Naive thymus-derived CD4-positive, alpha-beta T cell (primary cell): ENCODE measurements around the gene NDUFA13. TPM values are rescaled to one million over a fixed set of nuclear protein-coding genes. Genes with fewer than 3 reads are reported as not detected.

Experiments
- ATAC-seq: fragments of 150-1000 bp; cut with Tn5 transposase; 2 replicates; pipeline ENCODE4 v1.10.0; 2021; ENCODE audit warnings: mild to moderate bottlenecking, moderate library complexity
- CTCF ChIA-PET: fragments of 350-600 bp; sonication (Branson Sonifier 250); formaldehyde crosslinking; loops from one replicate; lab custom pipeline; 2021; ENCODE audit warnings: antibody characterized with exemption; lab: Charles Lee
- POLR2A ChIA-PET: fragments of 350-600 bp; sonication (Branson Sonifier 250); formaldehyde crosslinking; loops from one replicate; lab custom pipeline; 2021; ENCODE audit warnings: antibody characterized with exemption, inconsistent platforms; lab: Charles Lee
- DNase-seq, 9 donors: peaks; one replicate each; pipeline versions ENCODE4 v3.0.0 to v3.0.0-alpha.2; 2020 to 2022; ENCODE audit warnings: mixed read lengths in 1 of 9
- H3K27ac ChIP-seq: one replicate; pipeline ENCODE4 v1.7.0; 2013; ENCODE audit warnings: mild to moderate bottlenecking, low read depth, low read length, moderate library complexity
- H3K27me3 ChIP-seq, 2 donors: one replicate each; pipeline ENCODE4 v1.7.0; 2013; ENCODE audit warnings: low read length in 2 of 2, mild to moderate bottlenecking in 2 of 2, moderate library complexity in 2 of 2; ENCODE audit not compliant: control insufficient read depth in 2 of 2, insufficient read depth in 2 of 2
- H3K36me3 ChIP-seq, 3 experiments: 1 replicate in 2 of 3; 2 replicates in 1 of 3; pipeline ENCODE4 v1.7.0; 2013; ENCODE audit warnings: low read length in 3 of 3, mild to moderate bottlenecking in 3 of 3, moderate library complexity in 1 of 3; ENCODE audit not compliant: insufficient read depth in 3 of 3, control insufficient read depth in 2 of 3
- H3K4me1 ChIP-seq, 2 donors: one replicate each; pipeline ENCODE4 v1.7.0; 2013; ENCODE audit warnings: low read length in 2 of 2, mild to moderate bottlenecking in 2 of 2, moderate library complexity in 1 of 2; ENCODE audit not compliant: control insufficient read depth in 2 of 2, insufficient read depth in 2 of 2
- H3K4me3 ChIP-seq: 2 replicates; pipeline ENCODE4 v1.7.0; 2013; ENCODE audit warnings: mild to moderate bottlenecking, low read length
- H3K9me3 ChIP-seq, 3 experiments: 1 replicate in 2 of 3; 2 replicates in 1 of 3; pipeline ENCODE4 v1.7.0; 2013; ENCODE audit warnings: low read length in 3 of 3; ENCODE audit not compliant: control insufficient read depth in 2 of 3
- H3K27ac Mint-ChIP-seq, 9 donors: one replicate each; pipeline ENCODE4 v1.8.0; 2020 to 2022; ENCODE audit warnings: mixed read lengths in 9 of 9, mild to moderate bottlenecking in 8 of 9, moderate library complexity in 5 of 9, inconsistent platforms in 2 of 9
- H3K27me3 Mint-ChIP-seq, 5 donors: one replicate each; pipeline ENCODE4 v1.8.0; 2021 to 2022; ENCODE audit warnings: mixed read lengths in 5 of 5, mild to moderate bottlenecking in 1 of 5
- H3K36me3 Mint-ChIP-seq, 5 donors: one replicate each; pipeline ENCODE4 v1.8.0; 2020 to 2022; ENCODE audit warnings: mixed read lengths in 5 of 5, mild to moderate bottlenecking in 3 of 5, inconsistent platforms in 1 of 5
- H3K4me1 Mint-ChIP-seq, 7 donors: one replicate each; pipeline ENCODE4 v1.8.0; 2020 to 2022; ENCODE audit warnings: mixed read lengths in 7 of 7, mild to moderate bottlenecking in 3 of 7, inconsistent platforms in 1 of 7
- H3K4me3 Mint-ChIP-seq, 10 donors: one replicate each; pipeline ENCODE4 v1.8.0; 2020 to 2022; ENCODE audit warnings: mild to moderate bottlenecking in 10 of 10, mixed read lengths in 10 of 10, moderate library complexity in 6 of 10, inconsistent platforms in 2 of 10
- H3K9me3 Mint-ChIP-seq, 11 donors: one replicate each; pipeline ENCODE4 v1.8.0; 2020 to 2022; ENCODE audit warnings: mixed read lengths in 11 of 11, mild to moderate bottlenecking in 4 of 11, inconsistent platforms in 1 of 11, moderate library complexity in 1 of 11
- intact Hi-C, 2 donors: fragments of 100-400 bp; cut with micrococcal nuclease; formaldehyde crosslinking; loops; one replicate each; pipeline ENCODE4 v1.15.1; 2023
- polyA plus RNA-seq, 2 donors: library from polyadenylated mRNA; unstranded; fragments of 300-500 nt; fragmentation: Illumina TruSeq; gene quantifications; one replicate each; pipeline ENCODE4 v1.2.3, GENCODE V29; 2021
- total RNA-seq, 6 experiments: library from RNA in 5 of 6; stranded (reverse) in 5 of 6; gene quantifications; 1 replicate in 5 of 6; 2 replicates in 1 of 6; pipeline ENCODE4 v1.2.3 and lab custom pipeline; 2021 to 2026

The NDUFA13 gene
- total and polyA plus RNA-seq, 7 experiments from 2014 or later = 172 to 380 (median 198) TPM

DNA sequence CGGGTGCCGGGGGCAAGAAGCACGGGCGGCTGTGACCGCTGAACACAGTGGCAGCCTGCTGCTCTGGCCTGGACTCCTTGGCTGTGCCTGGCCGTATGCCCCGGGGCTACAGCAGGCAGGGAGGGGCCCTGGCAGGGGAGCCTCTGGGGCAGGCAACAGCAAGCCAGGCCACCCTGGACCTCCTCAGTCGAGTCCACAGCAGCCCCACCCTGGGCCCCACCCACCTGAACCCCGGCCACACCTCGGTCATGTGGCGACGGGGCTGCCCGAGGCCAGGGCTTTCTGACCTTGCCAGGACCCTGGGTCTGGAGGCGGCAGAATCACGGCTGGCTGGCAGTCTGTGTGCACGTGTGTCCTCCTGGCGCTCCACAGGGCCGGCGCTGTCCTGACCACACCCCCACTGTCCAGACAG lies 30.7 kb downstream of the NDUFA13 start:
- no peaks in the 10 kb centered on the region for H3K36me3 ChIP-seq
- ATAC-seq (no peak), DNase-seq (no peak)
- intact Hi-C loops = no loop called here
- ChIA-PET POLR2A (interaction anchor here (1.5 kb wide), 1 partner anchor 82 kb away, joined by 3 read pairs; no protein-coding TSS in a partner anchor), CTCF (no interaction called here)
- no peak overlapping the region for H3K4me3 ChIP-seq
- H3K27ac ChIP-seq = no peak overlapping the region
- H3K36me3 Mint-ChIP-seq = no peaks in the 10 kb centered on the region
- peaks cover 3 to 4% of the 10 kb centered on the region in 2 donors for H3K4me1 ChIP-seq
- no peaks in the 10 kb centered on the region for H3K9me3 ChIP-seq
- no peaks in the 10 kb centered on the region for H3K27me3 Mint-ChIP-seq
- H3K27me3 ChIP-seq = no peaks in the 10 kb centered on the region
- H3K9me3 Mint-ChIP-seq = no peaks in the 10 kb centered on the region
- H3K27ac Mint-ChIP-seq = peak overlapping the region in 1 of 9 donors; percentile 42
- peaks cover 0 to 10% (median 8%) of the 10 kb centered on the region in 7 donors for H3K4me1 Mint-ChIP-seq
- no peak overlapping the region for H3K4me3 Mint-ChIP-seq

DNA sequence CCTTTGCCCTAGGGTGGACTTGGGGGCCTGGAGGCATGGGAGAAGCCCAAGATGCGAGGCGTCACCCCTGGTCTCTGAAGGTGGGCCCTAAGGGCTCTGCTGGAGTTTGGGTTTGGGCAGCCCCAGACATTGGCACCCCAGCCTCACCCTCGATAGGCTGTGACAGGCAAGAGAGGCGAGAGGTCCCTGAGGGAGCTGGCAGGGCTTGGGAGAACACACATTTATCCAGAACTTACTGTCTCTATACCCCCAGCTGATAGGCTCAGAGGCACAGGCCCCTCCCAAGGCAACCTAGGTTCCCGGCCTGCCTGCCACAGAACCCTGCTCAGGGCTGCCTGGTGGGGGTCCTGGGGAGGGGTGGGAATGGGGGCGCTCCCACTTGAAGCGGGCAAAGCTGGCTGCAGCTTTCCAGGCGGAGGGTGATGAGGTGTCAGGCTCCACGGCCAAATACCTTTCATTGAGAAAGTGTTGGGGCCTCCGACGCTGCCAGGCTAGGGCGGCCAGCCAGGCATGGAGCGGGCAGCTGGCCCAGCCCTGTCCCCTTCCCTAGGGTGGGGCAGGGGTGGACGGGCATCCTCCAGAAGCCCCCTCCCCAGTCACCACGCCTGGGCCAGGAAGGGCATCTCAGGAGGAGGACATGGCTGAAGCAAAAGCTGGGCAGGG lies 31.8 kb downstream of the NDUFA13 start:
- Mint-ChIP-seq H3K4me3 (no peak overlapping the region), H3K4me1 (peaks cover 0 to 3% (median 0%) of the 10 kb centered on the region in 7 donors), H3K27ac (no peak overlapping the region), H3K27me3 (no peaks in the 10 kb centered on the region), H3K36me3 (no peaks in the 10 kb centered on the region), H3K9me3 (no peaks in the 10 kb centered on the region)
- Histone ChIP-seq H3K27ac (no peak overlapping the region), H3K4me3 (no peak overlapping the region), H3K4me1 (no peaks in the 10 kb centered on the region), H3K36me3 (no peaks in the 10 kb centered on the region), H3K9me3 (no peaks in the 10 kb centered on the region), H3K27me3 (no peaks in the 10 kb centered on the region)
- DNase-seq (no peak), ATAC-seq (no peak)
- CTCF ChIA-PET = interaction anchor here (1.1 kb wide), 1 partner anchor 9 kb away, joined by 3 read pairs; no protein-coding TSS in a partner anchor
- POLR2A ChIA-PET = interaction anchor here (0.6 to 1.5 kb wide), 3 partner anchors 9 to 81 kb away, joined by 3 to 4 read pairs (median 3); no protein-coding TSS in a partner anchor
- intact Hi-C loops = no loop called here

DNA sequence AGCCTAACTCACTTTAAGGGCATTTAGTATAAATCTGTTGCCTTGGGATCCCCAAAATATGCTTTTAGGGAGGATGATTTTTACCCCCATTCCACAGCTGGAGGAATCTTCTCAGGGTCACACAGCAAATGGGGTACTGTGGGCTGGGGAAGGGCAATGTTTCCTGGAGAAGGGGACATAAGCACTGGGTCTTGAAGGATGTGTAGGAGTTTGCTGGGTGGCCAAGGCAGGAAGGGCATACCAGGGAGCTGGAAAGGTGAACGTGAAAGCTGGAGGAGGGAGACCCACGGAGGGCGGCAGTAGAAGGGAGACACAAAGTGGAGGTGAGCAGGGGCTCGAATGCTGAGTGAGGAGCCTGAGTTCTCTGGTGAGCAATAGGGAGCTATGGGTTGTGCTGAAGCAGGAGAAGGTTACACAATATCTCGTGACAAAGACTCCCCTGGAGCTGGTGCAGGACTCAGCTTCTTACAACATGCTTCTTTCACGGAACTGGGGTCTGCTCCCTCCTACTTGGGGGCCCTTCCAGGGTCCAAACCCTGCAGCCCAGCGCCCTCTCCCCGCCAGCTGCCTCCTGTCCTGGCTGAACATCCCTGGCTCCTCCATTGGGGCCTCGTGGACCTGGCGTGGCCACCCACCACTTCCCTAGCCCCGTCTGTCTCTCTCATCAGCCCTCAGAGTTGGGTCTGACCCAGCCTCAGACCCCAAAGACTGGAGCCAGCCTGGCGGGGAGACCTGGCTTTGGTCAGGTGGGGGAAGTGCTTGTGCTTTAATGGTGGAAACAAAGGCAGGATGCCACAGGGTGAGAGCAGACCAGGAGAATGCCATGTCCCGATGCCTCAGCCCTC lies 33.1 kb downstream of the NDUFA13 start:
- POLR2A ChIA-PET = interaction anchor here (0.6 to 1.3 kb wide), 3 partner anchors 39 to 130 kb away, joined by 3 to 4 read pairs (median 3); no protein-coding TSS in a partner anchor
- peak; percentile 39 for ATAC-seq
- Histone ChIP-seq H3K27me3 (no peaks in the 10 kb centered on the region), H3K9me3 (no peaks in the 10 kb centered on the region), H3K27ac (no peak overlapping the region), H3K4me1 (no peaks in the 10 kb centered on the region), H3K36me3 (no peaks in the 10 kb centered on the region), H3K4me3 (no peak overlapping the region)
- Mint-ChIP-seq H3K4me1 (peaks cover 0 to 3% (median 0%) of the 10 kb centered on the region in 7 donors), H3K27me3 (no peaks in the 10 kb centered on the region), H3K27ac (peak overlapping the region in 1 of 9 donors; percentile 53), H3K9me3 (no peaks in the 10 kb centered on the region), H3K4me3 (no peak overlapping the region), H3K36me3 (no peaks in the 10 kb centered on the region)
- intact Hi-C loops = no loop called here
- CTCF ChIA-PET = interaction anchor here (1.1 kb wide), 1 partner anchor 11 kb away, joined by 3 read pairs; no protein-coding TSS in a partner anchor
- DNase-seq = no peak

DNA sequence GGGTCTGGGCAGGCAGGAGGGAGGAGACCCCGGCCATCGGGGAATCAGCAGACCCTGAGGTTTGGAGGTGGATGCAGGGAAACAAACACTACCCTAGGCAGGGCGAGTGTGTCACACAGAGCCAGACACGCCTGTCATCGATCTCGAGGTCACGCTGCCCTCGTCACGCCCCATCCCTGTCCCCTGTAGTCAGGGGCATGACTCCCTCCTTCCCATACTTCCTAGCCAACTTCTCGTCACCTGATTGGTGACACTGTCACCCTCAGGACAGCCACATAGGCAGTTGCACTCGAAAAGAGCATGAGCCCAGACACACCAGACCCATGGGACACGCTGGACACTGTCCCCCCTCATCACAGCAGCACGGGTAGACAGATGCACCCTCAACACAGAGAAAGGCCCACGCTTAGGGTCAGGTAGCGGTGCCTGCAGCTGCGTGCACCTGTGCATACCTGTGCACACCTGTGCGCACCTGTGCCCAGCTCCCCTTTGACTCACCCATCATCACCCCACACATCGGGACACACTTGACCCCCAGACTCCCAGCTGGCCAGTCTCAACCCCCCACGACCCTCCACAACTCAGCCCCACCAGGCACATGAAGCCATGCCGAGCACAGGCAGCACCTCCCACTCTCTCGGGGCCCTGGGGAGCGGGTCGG lies 33.9 kb downstream of the NDUFA13 start:
- no peaks in the 10 kb centered on the region for H3K9me3 ChIP-seq
- no peak overlapping the region for H3K4me3 ChIP-seq
- intact Hi-C loops = loop anchor here in 1 of 2 donors (5.0 kb wide), 1 partner anchor 47 kb away; no protein-coding TSS in a partner anchor
- H3K4me3 Mint-ChIP-seq = no peak overlapping the region
- ChIA-PET CTCF (interaction anchor here (0.5 to 1.1 kb wide), 2 partner anchors 10 to 55 kb away, joined by 3 read pairs; no protein-coding TSS in a partner anchor), POLR2A (no interaction called here)
- H3K36me3 Mint-ChIP-seq = no peaks in the 10 kb centered on the region
- H3K27ac Mint-ChIP-seq = peak overlapping the region in 1 of 9 donors; percentile 55
- H3K36me3 ChIP-seq = no peaks in the 10 kb centered on the region
- ATAC-seq (peak; percentile 31), DNase-seq (no peak)
- H3K4me1 ChIP-seq = no peaks in the 10 kb centered on the region
- H3K4me1 Mint-ChIP-seq = peaks cover 0 to 8% (median 3%) of the 10 kb centered on the region in 7 donors
- H3K27me3 Mint-ChIP-seq = no peaks in the 10 kb centered on the region
- no peaks in the 10 kb centered on the region for H3K27me3 ChIP-seq
- H3K27ac ChIP-seq = no peak overlapping the region
- no peaks in the 10 kb centered on the region for H3K9me3 Mint-ChIP-seq

DNA sequence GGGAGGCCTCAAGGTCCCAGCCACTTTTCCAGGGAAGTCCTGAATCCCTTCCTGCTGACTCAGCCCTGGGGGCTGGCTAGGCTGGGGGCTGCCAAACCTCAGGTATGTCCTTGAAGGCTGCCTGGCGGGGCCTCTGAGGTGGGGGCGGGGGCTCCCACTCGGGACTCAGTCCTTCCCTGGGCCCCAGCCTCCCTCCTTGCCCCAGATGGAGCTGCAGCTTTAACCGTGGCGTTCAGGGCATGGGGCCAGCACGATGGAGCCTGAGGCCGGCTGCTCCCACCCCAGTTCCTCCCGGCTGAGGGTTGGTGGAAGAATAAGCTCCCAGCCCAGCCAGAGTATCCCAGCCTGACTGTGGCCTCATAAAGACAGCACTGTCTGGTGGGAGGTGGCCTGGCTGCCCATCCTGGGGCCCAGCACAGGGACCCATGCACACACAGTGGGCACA lies 34.5 kb downstream of the NDUFA13 start:
- intact Hi-C loops = loop anchor here in 1 of 2 donors (5.0 kb wide), 1 partner anchor 47 kb away; no protein-coding TSS in a partner anchor
- Histone ChIP-seq H3K27me3 (no peaks in the 10 kb centered on the region), H3K4me3 (no peak overlapping the region), H3K4me1 (no peaks in the 10 kb centered on the region), H3K27ac (no peak overlapping the region), H3K9me3 (no peaks in the 10 kb centered on the region), H3K36me3 (no peaks in the 10 kb centered on the region)
- Mint-ChIP-seq H3K27ac (no peak overlapping the region), H3K4me3 (no peak overlapping the region), H3K36me3 (no peaks in the 10 kb centered on the region), H3K27me3 (no peaks in the 10 kb centered on the region), H3K9me3 (no peaks in the 10 kb centered on the region), H3K4me1 (peaks cover 0 to 8% (median 3%) of the 10 kb centered on the region in 7 donors)
- CTCF ChIA-PET = interaction anchor here (1.3 kb wide), 1 partner anchor 10 kb away, joined by 6 read pairs; no protein-coding TSS in a partner anchor
- DNase-seq (no peak), ATAC-seq (no peak)
- POLR2A ChIA-PET = interaction anchor here (0.9 kb wide), 1 partner anchor 54 kb away, joined by 3 read pairs; no protein-coding TSS in a partner anchor
